Nephron progenitor cell (in vitro differentiated cells): Measurements from ENCODE around the gene DBNDD2.

ENCODE experiments used
- DNase-seq: peaks from one replicate; pipeline ENCODE4 v3.0.0; 2021
- H3K27ac Mint-ChIP-seq: 2 replicates; pipeline ENCODE4 v1.8.0; 2021; ENCODE audit warnings: mild to moderate bottlenecking, moderate library complexity, mixed read lengths
- H3K27me3 Mint-ChIP-seq: 2 replicates; pipeline ENCODE4 v1.8.0; 2021; ENCODE audit warnings: mild to moderate bottlenecking, low read depth, mixed read lengths; ENCODE audit not compliant: poor library complexity
- H3K36me3 Mint-ChIP-seq: 2 replicates; pipeline ENCODE4 v1.8.0; 2021; ENCODE audit warnings: low read depth, mixed read lengths
- H3K4me1 Mint-ChIP-seq: 2 replicates; pipeline ENCODE4 v1.8.0; 2021; ENCODE audit warnings: mixed read lengths
- H3K4me3 Mint-ChIP-seq: 2 replicates; pipeline ENCODE4 v1.8.0; 2021; ENCODE audit warnings: mild to moderate bottlenecking, moderate library complexity, mixed read lengths
- H3K9me3 Mint-ChIP-seq: 2 replicates; pipeline ENCODE4 v1.8.0; 2021; ENCODE audit warnings: mild to moderate bottlenecking, moderate library complexity, mixed read lengths
- CTCF ChIP-seq: fragments of 200-600 bp; sonication (generic); IDR thresholded peaks from 2 replicates; pipeline ENCODE4 v1.5.0; 2021; ENCODE audit warnings: antibody characterized with exemption

The DBNDD2 gene

GRCh38 chr20:45368221-45368980 lies 39.7 kb upstream of the DBNDD2 start:
- TF ChIP-seq CTCF, result no peak
- peaks cover 35% of the 10 kb centered on the region for H3K4me1 Mint-ChIP-seq
- H3K27me3 Mint-ChIP-seq, result peaks cover 12% of the 10 kb centered on the region
- no peak overlapping the region for H3K27ac Mint-ChIP-seq
- H3K36me3 Mint-ChIP-seq, result peaks cover 25% of the 10 kb centered on the region
- no peak for DNase-seq
- no peaks in the 10 kb centered on the region for H3K9me3 Mint-ChIP-seq
- H3K4me3 Mint-ChIP-seq, result no peak overlapping the region

- H3K27ac Mint-ChIP-seq, result no peak overlapping the region
- no peak for DNase-seq
- peaks cover 25% of the 10 kb centered on the region for H3K36me3 Mint-ChIP-seq
- no peaks in the 10 kb centered on the region for H3K9me3 Mint-ChIP-seq
- TF ChIP-seq CTCF, result no peak
- no peak overlapping the region for H3K4me3 Mint-ChIP-seq
- peaks cover 17% of the 10 kb centered on the region for H3K27me3 Mint-ChIP-seq
- peaks cover 32% of the 10 kb centered on the region for H3K4me1 Mint-ChIP-seq
Measured at GRCh38 chr20:45370571-45371160, 37.4 kb upstream of the DBNDD2 start.

GRCh38 chr20:45372241-45372640 lies 35.8 kb upstream of the DBNDD2 start:
- Mint-ChIP-seq H3K9me3 (no peaks in the 10 kb centered on the region), H3K27ac (no peak overlapping the region), H3K27me3 (peaks cover 17% of the 10 kb centered on the region), H3K4me3 (peak overlapping the region; percentile 12), H3K36me3 (peaks cover 16% of the 10 kb centered on the region), H3K4me1 (peaks cover 36% of the 10 kb centered on the region)
- no peak for DNase-seq
- TF ChIP-seq CTCF, result no peak

- no peak for DNase-seq
- Mint-ChIP-seq H3K36me3 (peaks cover 14% of the 10 kb centered on the region), H3K27ac (no peak overlapping the region), H3K4me3 (peak overlapping the region; percentile 82), H3K4me1 (peaks cover 40% of the 10 kb centered on the region), H3K9me3 (no peaks in the 10 kb centered on the region), H3K27me3 (peaks cover 17% of the 10 kb centered on the region)
- TF ChIP-seq CTCF, result no peak
Measured at GRCh38 chr20:45372646-45373352, 35.3 kb upstream of the DBNDD2 start.

- peak; percentile 87 for DNase-seq
- Mint-ChIP-seq H3K27ac (no peak overlapping the region), H3K4me1 (peaks cover 33% of the 10 kb centered on the region)
Measured at GRCh38 chr20:45373353-45374100, 34.6 kb upstream of the DBNDD2 start.

More at GRCh38 chr20:45373353-45374100, 34.6 kb upstream of the DBNDD2 start:
- Mint-ChIP-seq H3K27me3 (peaks cover 17% of the 10 kb centered on the region), H3K36me3 (peaks cover 6% of the 10 kb centered on the region), H3K4me3 (peak overlapping the region; percentile 82), H3K9me3 (no peaks in the 10 kb centered on the region)
- TF ChIP-seq CTCF, result peak; percentile 76
